GM18526 (cell line): ENCODE measurements around the gene CHST15.

Experiments used
- POLR2A ChIP-seq: IDR thresholded peaks from 3 replicates; pipeline ENCODE4 v1.6.1; 2011; ENCODE audit not compliant: insufficient read length; ENCODE audit errors: extremely low read depth

Gene CHST15

DNA sequence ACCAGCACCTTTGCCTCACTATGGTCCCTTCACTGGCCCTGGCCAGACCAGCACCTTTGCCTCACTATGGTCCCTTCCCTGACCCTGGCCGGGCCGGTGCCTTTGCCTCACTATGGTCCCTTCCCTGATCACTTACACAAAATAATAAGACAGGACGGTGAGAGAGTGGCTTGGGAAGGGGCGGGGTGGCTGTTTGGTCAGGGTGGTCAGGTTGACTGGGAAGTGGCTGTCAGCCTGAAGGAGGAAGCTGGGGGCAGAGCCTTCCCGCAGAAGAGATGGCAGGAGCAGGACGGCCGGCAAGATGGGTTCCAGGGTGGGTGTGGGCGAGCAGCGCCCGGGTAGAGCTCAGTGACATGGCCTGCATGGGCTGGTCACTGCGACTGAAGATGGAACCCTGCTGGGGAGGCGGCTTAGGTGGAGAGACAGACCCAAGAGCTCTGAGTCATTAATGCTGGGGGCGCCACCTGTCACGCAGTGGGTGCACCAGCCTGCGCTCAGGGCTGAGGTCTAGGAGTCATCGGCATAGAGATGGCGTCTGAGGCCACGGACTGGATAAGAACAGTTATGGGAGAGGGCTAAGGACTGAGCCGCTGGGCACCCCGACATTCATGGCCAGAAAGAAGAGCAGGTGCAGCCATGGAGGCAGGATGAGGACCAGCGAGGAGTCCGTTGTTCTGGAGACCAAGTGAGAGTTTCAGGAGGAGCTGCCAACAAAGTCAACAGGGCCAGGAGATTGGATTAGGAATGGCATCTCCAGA, 91.8 kb downstream of the CHST15 start:
- TF ChIP-seq POLR2A = no peak

DNA sequence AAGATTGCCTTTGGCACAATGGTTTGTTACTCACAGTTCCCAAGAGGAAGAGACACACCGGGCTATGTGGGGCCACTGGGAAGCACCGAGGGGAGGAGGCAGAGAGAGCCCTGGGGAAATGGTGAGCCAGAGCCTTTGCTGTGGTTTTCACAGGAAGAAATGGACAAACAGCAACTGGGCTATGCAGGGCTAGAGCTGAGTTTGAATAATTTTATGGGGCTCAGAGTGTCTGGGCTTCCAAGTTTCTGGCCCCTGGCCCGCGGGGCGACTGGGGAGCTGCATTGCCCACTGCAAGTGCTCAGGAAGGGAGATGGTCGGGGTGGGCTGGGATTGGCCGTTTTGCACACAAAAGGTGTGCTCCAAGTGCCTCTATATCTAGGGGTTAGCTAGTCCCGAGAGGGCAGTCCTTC, 92.6 kb downstream of the CHST15 start:
- no peak for TF ChIP-seq POLR2A

DNA sequence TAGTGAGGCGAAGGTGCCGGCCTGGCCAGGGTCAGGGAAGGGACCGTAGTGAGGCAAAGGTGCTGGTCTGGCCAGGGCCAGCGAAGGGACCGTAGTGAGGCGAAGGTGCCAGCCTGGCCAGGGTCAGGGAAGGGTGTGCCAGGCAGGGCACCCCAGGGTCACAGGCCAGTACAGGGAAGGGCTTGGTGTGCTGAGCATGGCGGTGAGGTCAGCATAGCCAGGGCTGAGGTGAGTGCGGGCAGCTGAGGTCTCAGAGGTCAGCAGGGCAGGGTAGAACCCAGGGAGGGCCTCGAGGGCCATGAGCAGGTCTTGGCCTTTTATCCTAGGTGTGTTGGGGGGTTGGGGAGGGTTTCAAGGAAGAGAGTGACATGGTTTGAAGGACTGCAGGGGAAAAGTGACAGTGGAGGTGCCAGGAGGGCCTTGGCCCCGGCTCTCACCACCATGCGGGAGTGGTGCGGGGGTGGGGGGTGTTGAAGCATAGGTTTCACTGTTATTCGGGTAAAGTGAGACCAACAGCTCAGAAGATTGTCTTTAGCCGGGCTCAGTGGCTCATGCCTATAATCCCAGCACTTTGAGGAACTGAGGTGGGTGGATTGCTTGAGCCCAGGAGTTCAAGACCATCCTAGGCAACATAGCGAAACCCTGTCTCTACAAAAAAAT, 93.3 kb downstream of the CHST15 start:
- TF ChIP-seq POLR2A = no peak

DNA sequence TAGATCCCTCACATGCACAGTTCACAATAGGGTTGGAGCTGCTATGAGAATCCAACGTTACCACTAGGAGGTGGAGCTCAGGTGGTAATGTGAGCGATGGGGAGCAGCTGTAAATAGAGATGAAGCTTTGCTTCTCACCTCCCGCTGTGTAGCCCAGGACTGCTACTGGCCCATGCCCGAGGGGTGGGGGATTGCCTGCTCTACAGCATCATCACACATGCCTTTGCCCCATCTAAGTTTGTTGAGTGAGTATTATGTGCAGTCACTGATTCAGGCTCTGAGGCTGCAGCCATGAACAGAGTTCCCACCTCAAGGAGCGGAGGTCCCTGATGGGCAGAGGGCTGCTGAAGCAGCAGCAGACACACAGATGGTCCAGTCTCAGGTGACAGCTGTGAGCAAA, 94.1 kb downstream of the CHST15 start:
- TF ChIP-seq POLR2A = no peak

DNA sequence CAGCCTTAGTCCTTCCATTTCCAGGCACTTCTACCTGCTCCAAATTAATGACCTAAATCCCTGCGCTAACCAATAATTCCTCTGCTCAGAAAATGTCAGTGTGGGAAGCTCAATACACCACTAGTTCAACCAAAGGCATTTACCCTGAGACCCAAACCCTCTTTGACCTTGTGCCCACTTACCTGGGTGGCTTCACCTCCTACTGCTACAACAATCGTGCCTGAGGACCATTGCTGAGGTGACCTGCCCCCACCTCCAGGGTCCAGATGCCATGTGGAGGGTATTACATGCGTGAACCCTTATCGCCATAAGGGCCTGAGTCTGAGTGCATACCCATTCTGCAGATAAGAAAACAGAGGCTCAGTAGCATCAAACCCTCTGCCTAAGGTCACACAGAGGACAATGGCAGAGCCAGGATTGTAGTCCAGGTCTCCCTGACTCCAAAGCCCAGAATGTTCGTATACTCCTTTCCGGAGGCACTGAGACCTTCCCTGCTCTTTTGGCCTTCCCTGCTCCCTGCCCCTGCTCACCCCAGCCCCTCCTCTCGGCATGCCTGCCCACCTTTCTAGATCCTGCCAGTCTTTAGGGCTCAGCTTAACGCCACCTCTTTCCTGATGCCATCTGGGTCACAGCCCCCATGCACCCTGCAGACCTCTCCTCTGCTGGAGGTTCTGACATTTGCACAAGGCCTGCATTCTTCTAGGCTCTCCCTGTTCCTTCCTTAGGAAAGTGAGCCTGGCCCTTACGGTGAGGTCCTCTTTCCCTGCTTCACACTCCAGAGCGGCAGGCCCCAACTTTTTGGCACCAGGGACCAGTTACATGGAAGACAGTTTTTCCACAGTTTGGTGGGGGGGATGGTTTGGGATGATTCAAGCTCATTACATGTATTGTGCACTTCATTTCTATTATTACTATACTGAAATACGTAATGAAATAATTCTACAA, 94.9 kb downstream of the CHST15 start:
- TF ChIP-seq POLR2A = no peak

DNA sequence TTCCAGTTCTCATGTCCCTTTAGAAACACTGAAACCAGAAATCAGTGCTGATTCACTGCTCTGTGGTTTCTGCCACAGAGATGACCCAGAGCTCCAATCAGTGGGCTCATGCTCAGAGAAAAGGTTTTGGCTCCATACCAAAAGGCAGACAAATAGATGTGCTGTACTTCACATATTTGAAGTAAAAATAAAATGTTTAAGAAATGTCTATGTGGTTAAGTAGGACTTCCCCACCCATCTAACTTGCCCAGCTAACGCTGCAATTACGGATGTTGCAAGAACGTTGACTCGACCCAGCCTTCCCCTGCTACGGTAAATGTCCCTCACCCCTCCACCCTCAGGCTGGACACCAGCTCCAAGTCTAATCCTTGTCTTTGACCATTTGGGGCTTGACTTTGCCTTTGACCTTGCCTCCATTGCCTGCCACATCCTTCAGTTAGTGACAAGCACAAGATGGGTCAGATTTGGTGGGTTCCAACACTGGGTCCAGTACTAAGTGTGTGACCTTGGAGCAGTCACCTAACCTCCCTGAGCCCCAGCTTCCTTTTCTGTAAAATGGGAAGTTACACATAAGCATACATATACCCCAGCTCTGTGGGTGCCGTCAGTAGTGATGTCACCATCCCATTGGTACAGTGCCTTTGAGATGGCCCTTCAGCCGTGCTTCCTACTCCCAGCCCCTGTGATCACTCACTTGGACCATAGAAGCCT, 95.8 kb downstream of the CHST15 start:
- no peak for TF ChIP-seq POLR2A

DNA sequence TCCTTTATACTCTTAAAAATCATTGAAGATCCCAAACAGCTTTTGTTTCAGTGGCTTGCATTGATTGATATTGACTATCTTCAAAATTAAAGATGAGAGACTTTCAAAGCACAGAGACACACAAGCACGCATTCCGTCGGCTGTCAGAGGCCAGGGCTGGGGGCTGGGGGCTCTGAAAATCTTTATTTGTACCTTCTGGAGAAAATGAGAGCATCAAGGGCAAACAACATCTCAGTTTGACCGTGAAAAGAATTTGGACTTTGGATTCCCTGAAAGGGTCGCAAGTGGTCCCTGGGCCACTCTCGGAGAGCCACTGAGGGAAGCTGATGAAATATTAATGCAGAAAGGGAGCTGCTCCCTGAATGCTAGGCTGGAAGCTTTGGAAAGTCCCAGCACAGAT, 96.4 kb downstream of the CHST15 start:
- TF ChIP-seq POLR2A = no peak

DNA sequence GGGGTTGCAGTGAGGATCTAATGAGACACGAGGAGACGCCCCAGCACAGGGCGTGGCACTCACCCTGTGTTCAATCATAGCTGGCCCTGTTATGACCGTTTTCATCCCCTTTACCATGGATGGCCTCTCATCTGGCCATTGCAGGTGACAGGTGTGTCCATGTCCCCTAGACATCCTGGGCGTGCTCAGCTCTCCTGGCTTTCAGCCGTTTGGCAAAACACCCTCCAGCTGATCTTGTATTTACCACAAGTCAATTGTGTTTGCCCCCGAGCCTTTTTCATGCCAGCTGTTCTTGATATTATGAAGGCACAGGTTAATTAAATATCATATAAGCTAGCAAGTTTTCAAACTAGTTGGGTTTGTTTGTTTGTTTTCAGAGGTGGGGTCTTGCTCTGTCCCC, 97.1 kb downstream of the CHST15 start:
- TF ChIP-seq POLR2A = no peak

DNA sequence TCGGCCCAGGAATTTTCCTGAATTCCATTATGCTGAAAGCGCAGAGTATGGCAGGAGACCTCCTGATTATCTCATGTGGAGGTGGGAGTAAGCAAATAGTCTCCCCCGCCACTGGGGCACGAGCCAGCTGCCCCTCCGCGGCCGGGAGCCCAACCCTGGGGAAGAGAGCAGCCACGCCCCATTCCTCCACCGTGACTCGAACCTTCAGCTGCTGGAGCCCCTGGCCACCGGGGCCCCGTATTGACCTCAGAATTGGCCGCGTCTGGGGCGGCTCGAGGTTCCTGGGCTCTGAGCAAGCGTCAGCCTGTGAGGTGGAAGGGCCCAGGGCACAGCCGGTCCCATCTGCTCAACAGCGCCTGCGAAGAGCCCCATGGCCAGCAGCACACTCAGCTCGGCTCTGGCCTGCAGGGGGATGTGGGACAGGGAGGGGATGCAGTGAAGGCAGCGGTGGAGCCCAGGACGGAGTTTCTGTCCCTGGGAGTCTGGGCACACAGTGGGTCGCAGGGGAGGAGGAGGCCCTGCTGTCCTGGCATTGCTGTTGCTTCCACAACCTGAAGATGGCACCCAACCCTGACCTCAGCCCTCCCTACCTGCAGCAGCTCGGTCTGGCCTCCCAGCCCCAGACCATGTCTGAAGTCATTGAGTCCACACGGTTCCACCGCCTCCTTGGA, 97.8 kb downstream of the CHST15 start:
- no peak for TF ChIP-seq POLR2A

DNA sequence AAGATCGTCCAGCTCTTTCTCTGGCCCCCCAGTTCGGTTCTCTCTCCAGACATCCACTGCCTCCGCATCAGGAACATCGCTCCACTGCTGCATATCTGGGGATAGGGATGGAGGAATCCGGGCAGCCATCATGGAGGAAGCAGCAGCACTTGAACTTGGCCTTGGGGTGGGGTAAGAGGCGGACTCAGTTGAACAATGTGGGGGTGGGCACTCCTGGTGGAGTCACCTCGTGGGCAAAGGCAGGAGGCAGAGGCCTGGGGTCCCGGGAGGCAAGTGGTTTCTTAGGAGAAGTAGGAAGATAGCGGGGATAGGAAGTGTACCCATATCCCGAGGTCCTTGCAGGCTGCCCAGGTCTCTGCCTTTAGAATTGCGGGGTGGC, 98.3 kb downstream of the CHST15 start:
- TF ChIP-seq POLR2A = no peak

DNA sequence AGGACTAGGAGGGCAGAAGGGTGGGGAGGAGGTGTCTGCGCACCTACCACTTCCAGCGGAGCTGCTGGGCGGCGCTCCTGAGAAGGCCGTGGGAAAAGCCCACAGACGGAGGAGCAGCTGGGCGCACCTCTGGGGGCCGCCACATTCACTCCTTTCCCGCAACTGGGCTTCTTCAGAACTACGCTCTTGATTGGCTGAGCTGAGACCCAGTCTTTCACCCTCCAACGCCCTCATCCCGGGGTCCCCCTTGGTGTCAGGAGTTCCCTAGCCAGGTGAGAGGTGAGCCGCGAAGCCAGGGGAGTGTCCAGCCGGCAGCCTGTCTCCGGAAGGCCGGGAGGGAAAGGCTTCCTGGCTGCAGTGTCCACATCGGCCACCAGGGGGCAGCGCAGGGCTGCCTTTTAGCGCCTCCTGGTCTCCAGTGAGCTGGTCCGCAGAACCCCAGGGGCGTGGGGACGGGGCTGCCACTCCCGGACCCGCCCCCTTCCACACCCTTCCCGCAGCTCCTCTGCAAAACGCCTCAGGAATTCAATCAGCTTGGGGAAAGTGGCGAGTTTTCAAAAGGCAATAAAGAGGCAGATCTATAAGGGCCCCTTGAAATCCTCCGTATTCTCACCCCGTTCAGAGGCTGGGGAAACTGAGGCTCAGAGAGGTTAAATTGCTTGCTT, 98.8 kb downstream of the CHST15 start:
- no peak for TF ChIP-seq POLR2A

DNA sequence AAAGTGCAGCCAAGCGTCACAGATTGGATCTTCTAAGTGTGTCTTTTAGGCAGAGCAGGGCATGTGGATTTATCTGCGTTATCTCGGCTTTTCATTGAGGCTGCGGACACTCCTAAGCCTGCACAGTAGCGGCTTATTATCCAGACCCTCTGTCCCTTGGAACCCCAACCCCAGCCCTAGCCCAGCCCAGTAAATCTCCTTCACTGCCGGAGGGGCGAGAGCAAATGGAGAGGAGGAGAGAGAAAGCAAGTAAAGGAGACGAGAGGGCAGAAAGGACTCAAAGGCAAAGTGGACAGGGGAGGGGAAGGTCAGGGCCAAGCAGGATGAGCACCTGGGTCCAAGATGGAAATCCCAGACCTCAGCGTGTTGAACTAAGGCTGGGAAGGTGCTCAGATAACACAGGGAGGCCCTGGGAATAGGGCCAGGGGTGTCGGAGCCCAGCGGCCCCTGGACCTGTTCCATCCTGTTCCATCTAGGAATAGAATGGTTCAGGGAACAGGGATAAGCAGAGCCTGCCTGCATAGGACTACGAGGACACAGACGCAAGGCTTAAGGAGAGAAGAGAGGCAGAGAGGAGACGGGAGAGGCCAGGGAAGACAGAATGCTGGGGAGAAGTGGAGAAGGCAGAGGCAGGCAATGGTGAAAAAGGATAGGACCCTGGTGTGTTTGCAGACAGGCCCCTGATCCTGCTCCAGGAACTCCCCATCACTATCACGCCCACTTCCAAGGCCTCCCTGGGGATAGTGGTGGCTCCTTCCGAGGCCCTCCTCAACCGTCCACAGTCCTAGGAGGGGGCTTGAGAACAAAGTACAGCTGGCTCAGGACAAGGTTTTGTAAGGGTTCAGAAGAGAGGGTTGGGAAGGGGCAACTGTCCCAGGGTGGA, 99.6 kb downstream of the CHST15 start:
- no peak for TF ChIP-seq POLR2A
